ENCODE results near the gene ARID1B. TPM values are rescaled to one million over a fixed set of nuclear protein-coding genes. Genes with fewer than 3 reads are reported as not detected.

ARID1B gene
- total and polyA plus RNA-seq, 2 of the 4 experiments (the other 2 are of a cell fraction), result 14.5 to 20.1 TPM

DNA sequence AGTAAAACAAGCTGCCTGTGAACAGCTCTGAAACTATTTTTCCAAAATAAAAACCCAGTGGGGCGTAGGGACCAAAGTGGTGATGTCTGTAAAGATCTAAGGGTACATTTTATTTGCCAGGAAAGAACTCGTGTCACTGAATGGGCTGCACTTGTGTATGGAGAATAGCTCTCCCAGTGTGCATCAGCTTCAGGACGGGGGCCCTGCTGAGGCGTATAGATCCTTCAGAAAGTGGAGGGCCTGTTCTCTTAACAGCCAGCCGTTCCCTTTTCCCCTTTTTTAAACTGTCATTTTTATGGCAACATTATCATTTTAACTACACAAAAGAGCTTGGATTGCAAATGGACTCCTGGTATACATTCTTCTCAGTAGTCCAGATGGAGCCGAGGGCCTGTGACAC is 408.8 kb downstream of the ARID1B start:
- Histone ChIP-seq H3K79me1 (ENCODE audit: low read depth in 1 of 2, low read length in 2 of 2) (peaks cover 3 to 11% of the 10 kb centered on the region in 2 experiments), H3K4ac (ENCODE audit: low read depth, low read length) (no peak overlapping the region), H3K18ac (ENCODE audit: low read depth, low read length) (no peak overlapping the region), H3K56ac (ENCODE audit: extremely low read depth, insufficient read depth, low read length) (no peak overlapping the region), H3K9ac (ENCODE audit: low read depth, low read length) (no peak overlapping the region), H3K4me1 (ENCODE audit: control insufficient read depth, insufficient read depth, low read length) (peaks cover 3% of the 10 kb centered on the region; the same call in 1 of the 2 replicates), H3K14ac (replicated peaks; ENCODE audit: low read depth, low read length) (no peak overlapping the region), H4K20me1 (ENCODE audit: insufficient read depth, low read length) (no peaks in the 10 kb centered on the region), H3K27ac (ENCODE audit: insufficient read depth, low read length) (no peak overlapping the region), H3K4me2 (ENCODE audit: low read depth, low read length) (no peak overlapping the region), H2BK20ac (ENCODE audit: low read depth, low read length) (no peak overlapping the region), H4K91ac (ENCODE audit: insufficient read depth, low read depth, low read length) (no peak overlapping the region), H3K9me1 (ENCODE audit: insufficient read depth, low read length) (peaks cover 2% of the 10 kb centered on the region; the same call in 1 of the 2 replicates), H3K23ac (ENCODE audit: low read depth, low read length) (no peak overlapping the region), H2AFZ (replicated peaks; ENCODE audit: low read length, poor library complexity) (no peak overlapping the region), H3K4me3 (ENCODE audit: insufficient read depth, low read depth, low read length) (no peak overlapping the region), H3K27me3 (ENCODE audit: control insufficient read depth, insufficient read depth, low read length) (no peaks in the 10 kb centered on the region), H2AK9ac (replicated peaks; ENCODE audit: low read depth, low read length, poor library complexity) (no peak overlapping the region), H3K9me3 (ENCODE audit: control insufficient read depth, insufficient read depth, low read length) (no peaks in the 10 kb centered on the region), H4K5ac (ENCODE audit: low read depth, low read length) (no peak overlapping the region), H2BK120ac (ENCODE audit: low read depth, low read length) (no peak overlapping the region), H2BK15ac (ENCODE audit: low read depth, low read length) (no peak overlapping the region), H4K8ac (ENCODE audit: low read depth in 2 of 2, low read length in 2 of 2) (no peak overlapping the region), H2AK5ac (ENCODE audit: low read depth, low read length) (no peak overlapping the region), H3K36me3 (ENCODE audit: control insufficient read depth, insufficient read depth, low read length) (peaks cover 54% of the 10 kb centered on the region), H2BK5ac (ENCODE audit: low read depth, low read length, poor library complexity, severe bottlenecking) (no peak overlapping the region)
- DNase-seq (no peak), ATAC-seq (ENCODE audit: low read depth) (no peak)
- CTCF ChIA-PET, result interaction anchor here (1.4 kb wide), 1 partner anchor 140 kb away, joined by 3 read pairs; no protein-coding TSS in a partner anchor
- POLR2A ChIA-PET (ENCODE audit: unreplicated experiment), result no interaction called here
- no TSS peak for BruUV-seq (replicated peaks)
- TF ChIP-seq, protein P1, sequence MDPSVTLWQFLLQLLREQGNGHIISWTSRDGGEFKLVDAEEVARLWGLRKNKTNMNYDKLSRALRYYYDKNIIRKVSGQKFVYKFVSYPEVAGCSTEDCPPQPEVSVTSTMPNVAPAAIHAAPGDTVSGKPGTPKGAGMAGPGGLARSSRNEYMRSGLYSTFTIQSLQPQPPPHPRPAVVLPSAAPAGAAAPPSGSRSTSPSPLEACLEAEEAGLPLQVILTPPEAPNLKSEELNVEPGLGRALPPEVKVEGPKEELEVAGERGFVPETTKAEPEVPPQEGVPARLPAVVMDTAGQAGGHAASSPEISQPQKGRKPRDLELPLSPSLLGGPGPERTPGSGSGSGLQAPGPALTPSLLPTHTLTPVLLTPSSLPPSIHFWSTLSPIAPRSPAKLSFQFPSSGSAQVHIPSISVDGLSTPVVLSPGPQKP (IDR thresholded peaks at IDR 0.05; ENCODE audit: borderline replicate concordance, low read depth, low read length), result no peak
- TF ChIP-seq NFE2L2 (IDR thresholded peaks at IDR 0.05; ENCODE audit: low read depth, low read length), result no peak
- no peak for TF ChIP-seq CHD1 (IDR thresholded peaks at IDR 0.05; ENCODE audit: low read depth, low read length)
- TF ChIP-seq, protein P2, sequence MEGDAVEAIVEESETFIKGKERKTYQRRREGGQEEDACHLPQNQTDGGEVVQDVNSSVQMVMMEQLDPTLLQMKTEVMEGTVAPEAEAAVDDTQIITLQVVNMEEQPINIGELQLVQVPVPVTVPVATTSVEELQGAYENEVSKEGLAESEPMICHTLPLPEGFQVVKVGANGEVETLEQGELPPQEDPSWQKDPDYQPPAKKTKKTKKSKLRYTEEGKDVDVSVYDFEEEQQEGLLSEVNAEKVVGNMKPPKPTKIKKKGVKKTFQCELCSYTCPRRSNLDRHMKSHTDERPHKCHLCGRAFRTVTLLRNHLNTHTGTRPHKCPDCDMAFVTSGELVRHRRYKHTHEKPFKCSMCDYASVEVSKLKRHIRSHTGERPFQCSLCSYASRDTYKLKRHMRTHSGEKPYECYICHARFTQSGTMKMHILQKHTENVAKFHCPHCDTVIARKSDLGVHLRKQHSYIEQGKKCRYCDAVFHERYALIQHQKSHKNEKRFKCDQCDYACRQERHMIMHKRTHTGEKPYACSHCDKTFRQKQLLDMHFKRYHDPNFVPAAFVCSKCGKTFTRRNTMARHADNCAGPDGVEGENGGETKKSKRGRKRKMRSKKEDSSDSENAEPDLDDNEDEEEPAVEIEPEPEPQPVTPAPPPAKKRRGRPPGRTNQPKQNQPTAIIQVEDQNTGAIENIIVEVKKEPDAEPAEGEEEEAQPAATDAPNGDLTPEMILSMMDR (conservative IDR thresholded peaks at IDR 0.05; ENCODE audit: low read depth, low read length), result no peak
- TF ChIP-seq, protein P3, sequence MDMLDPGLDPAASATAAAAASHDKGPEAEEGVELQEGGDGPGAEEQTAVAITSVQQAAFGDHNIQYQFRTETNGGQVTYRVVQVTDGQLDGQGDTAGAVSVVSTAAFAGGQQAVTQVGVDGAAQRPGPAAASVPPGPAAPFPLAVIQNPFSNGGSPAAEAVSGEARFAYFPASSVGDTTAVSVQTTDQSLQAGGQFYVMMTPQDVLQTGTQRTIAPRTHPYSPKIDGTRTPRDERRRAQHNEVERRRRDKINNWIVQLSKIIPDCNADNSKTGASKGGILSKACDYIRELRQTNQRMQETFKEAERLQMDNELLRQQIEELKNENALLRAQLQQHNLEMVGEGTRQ (IDR thresholded peaks at IDR 0.05; ENCODE audit: low read depth, low read length), result no peak
- no peak for TF ChIP-seq SMC3 (IDR thresholded peaks at IDR 0.05; ENCODE audit: low read depth, low read length)
- dilution Hi-C loops (cut with HindIII; ENCODE audit: low sequenced_read_pairs, unreplicated experiment), result no loop called here
- 89% methylated on average over 3 of the region's 6 CpGs; no CpG with 5 or more reads in 1 of the 2 experiments for WGBS, 2 experiments (ENCODE audit: extremely low coverage in 2 of 2, insufficient read length in 1 of 2)
- in situ Hi-C loops (cut with MboI; ENCODE audit: low sequenced_read_pairs), result loop anchor here (10.0 to 25.0 kb wide), 2 partner anchors 621 to 1849 kb away; no protein-coding TSS in a partner anchor
- intact Hi-C loops (cut with micrococcal nuclease), result no loop called here

Data from IMR-90 (cell line).